Neural progenitor cell (in vitro differentiated cells): ENCODE data around the gene NKX2-2. TPM values are rescaled to one million over a fixed set of nuclear protein-coding genes. Genes with fewer than 3 reads are reported as not detected.

Experiments used
- DNase-seq: peaks from one replicate; pipeline ENCODE4 v3.0.0-alpha.2; 2016; ENCODE audit warnings: low spot score
- H2AFZ ChIP-seq: fragments of 200-600 bp; sonication (generic); replicated peaks from 2 replicates; pipeline ENCODE4 v1.6.1; 2016; ENCODE audit warnings: antibody characterized with exemption
- H3F3A ChIP-seq: fragments of 200-600 bp; sonication (generic); 2 replicates; pipeline ENCODE4 v1.6.1; 2016; ENCODE audit warnings: antibody characterized with exemption, low read depth
- H3K27ac ChIP-seq: fragments of 200-600 bp; sonication (generic); 2 replicates; pipeline ENCODE4 v1.5.1; 2016; ENCODE audit warnings: mild to moderate bottlenecking
- H3K27me3 ChIP-seq: fragments of 200-600 bp; sonication (generic); 2 replicates; pipeline ENCODE4 v1.6.1; 2016; ENCODE audit warnings: mild to moderate bottlenecking, moderate library complexity
- H3K36me3 ChIP-seq: fragments of 200-600 bp; sonication (generic); 2 replicates; pipeline ENCODE4 v1.5.1; 2016
- H3K4me1 ChIP-seq: fragments of 200-600 bp; sonication (generic); 2 replicates; pipeline ENCODE4 v1.6.1; 2016; ENCODE audit warnings: mixed run types
- H3K4me2 ChIP-seq: fragments of 200-600 bp; sonication (generic); 2 replicates; pipeline ENCODE4 v1.6.1; 2016
- H3K4me3 ChIP-seq: fragments of 200-600 bp; sonication (generic); 2 replicates; pipeline ENCODE4 v1.5.1; 2016
- H3K79me2 ChIP-seq: fragments of 200-600 bp; sonication (generic); 2 replicates; pipeline ENCODE4 v1.6.1; 2016; ENCODE audit warnings: low read depth
- H3K9ac ChIP-seq: fragments of 200-600 bp; sonication (generic); 2 replicates; pipeline ENCODE4 v1.6.1; 2016
- H3K9me3 ChIP-seq: fragments of 200-600 bp; sonication (generic); 2 replicates; pipeline ENCODE4 v1.5.1; 2016; ENCODE audit warnings: low read depth
- H4K20me1 ChIP-seq: fragments of 200-600 bp; sonication (generic); 2 replicates; pipeline ENCODE4 v1.6.1; 2016; ENCODE audit warnings: low read depth
- H3K27ac Mint-ChIP-seq: 3 replicates; pipeline ENCODE4 v1.8.0; 2021; ENCODE audit warnings: mixed read lengths
- H3K27me3 Mint-ChIP-seq: 2 replicates; pipeline ENCODE4 v1.8.0; 2022; ENCODE audit warnings: low read depth, mild to moderate bottlenecking, inconsistent platforms, moderate library complexity, mixed read lengths; ENCODE audit not compliant: insufficient read depth
- H3K36me3 Mint-ChIP-seq: 3 replicates; pipeline ENCODE4 v1.8.0; 2021; ENCODE audit warnings: mixed read lengths
- H3K4me1 Mint-ChIP-seq: 3 replicates; pipeline ENCODE4 v1.8.0; 2021; ENCODE audit warnings: mixed read lengths
- H3K4me3 Mint-ChIP-seq: 3 replicates; pipeline ENCODE4 v1.8.0; 2021; ENCODE audit warnings: mild to moderate bottlenecking, moderate library complexity, mixed read lengths
- H3K9me3 Mint-ChIP-seq: 3 replicates; pipeline ENCODE4 v1.8.0; 2020; ENCODE audit warnings: mixed read lengths
- CTCF ChIP-seq: fragments of 200-600 bp; sonication (generic); IDR thresholded peaks from 2 replicates; pipeline ENCODE4 v1.5.1; 2017; ENCODE audit warnings: antibody characterized with exemption, mild to moderate bottlenecking
- EZH2 ChIP-seq: fragments of 200-600 bp; sonication (generic); IDR thresholded peaks from 2 replicates; pipeline ENCODE4 v1.6.1; 2017; ENCODE audit warnings: antibody characterized with exemption, mild to moderate bottlenecking, moderate library complexity
- EZH2phosphoT487 ChIP-seq: fragments of 200-600 bp; sonication (generic); IDR thresholded peaks from 2 replicates; pipeline ENCODE4 v1.6.1; 2017; ENCODE audit warnings: antibody characterized with exemption
- total RNA-seq: library from RNA; depleted of rRNA; stranded (reverse); fragments of >200 nt; gene quantifications from 2 replicates; pipeline ENCODE4 v1.2.3, GENCODE V29; 2015; ENCODE audit warnings: low replicate concordance

Gene NKX2-2
- not detected in 2 replicates for total RNA-seq

- Histone ChIP-seq H3K9me3 (no peaks in the 10 kb centered on the region), H3K4me1 (peaks cover 64% of the 10 kb centered on the region), H3K27ac (no peak within 1 kb of the TSS), H3K79me2 (no peaks in the 10 kb centered on the region), H3K36me3 (no peaks in the 10 kb centered on the region), H2AFZ (no peak within 1 kb of the TSS), H3K4me2 (peak within 1 kb of the TSS; percentile 82), H4K20me1 (peaks cover 100% of the 10 kb centered on the region), H3K4me3 (peak within 1 kb of the TSS; percentile 35), H3K27me3 (peaks cover 100% of the 10 kb centered on the region), H3K9ac (no peak within 1 kb of the TSS), H3F3A (peaks cover 56% of the 10 kb centered on the region)
- peak; percentile 49 for DNase-seq
- H3K27me3 Mint-ChIP-seq, result peaks cover 84% of the 10 kb centered on the region
- no peaks in the 10 kb centered on the region for H3K9me3 Mint-ChIP-seq
- TF ChIP-seq EZH2 (peak; percentile 92), CTCF (no peak)
- peaks cover 33% of the 10 kb centered on the region for H3K4me1 Mint-ChIP-seq
- H3K4me3 Mint-ChIP-seq, result peak within 1 kb of the TSS; percentile 70
- H3K36me3 Mint-ChIP-seq, result no peaks in the 10 kb centered on the region
- H3K27ac Mint-ChIP-seq, result no peak within 1 kb of the TSS
Observed at GRCh38 chr20:21513881-21514540, at the start of gene NKX2-2. Gene NKX2-2 (minus strand): TSS chr20:21514064. CDS start chr20:21513669, 395 bp downstream.

DNA sequence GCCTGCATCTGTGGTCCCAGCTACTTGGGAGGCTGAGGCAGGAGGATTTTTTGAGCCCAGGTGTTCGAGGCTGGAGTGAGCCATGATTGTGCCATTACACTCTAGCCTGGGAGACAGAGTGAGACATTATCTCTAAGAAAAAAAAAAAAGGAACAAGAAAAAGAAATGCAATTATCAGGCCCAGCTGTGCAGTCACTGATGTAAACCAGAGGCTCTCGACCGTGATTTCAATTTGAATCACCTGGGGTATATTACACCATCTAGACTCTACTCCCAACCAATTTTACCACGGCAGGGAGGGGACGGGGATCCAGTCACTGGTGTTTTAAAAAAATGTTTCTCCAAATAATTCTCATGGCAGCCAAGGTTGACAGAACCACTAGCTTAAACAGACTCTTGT is 48.8 kb upstream of the NKX2-2 start:
- Mint-ChIP-seq H3K27ac (no peak overlapping the region), H3K4me1 (peaks cover 12% of the 10 kb centered on the region), H3K4me3 (no peak overlapping the region), H3K9me3 (peaks cover 3% of the 10 kb centered on the region), H3K36me3 (no peaks in the 10 kb centered on the region), H3K27me3 (peaks cover 11% of the 10 kb centered on the region)
- DNase-seq, result no peak
- H3K9me3 ChIP-seq, result no peaks in the 10 kb centered on the region
- H3F3A ChIP-seq, result no peaks in the 10 kb centered on the region
- H3K4me1 ChIP-seq, result no peaks in the 10 kb centered on the region
- H3K79me2 ChIP-seq, result no peaks in the 10 kb centered on the region
- H3K27ac ChIP-seq, result no peak overlapping the region
- no peak overlapping the region for H3K4me3 ChIP-seq
- H3K36me3 ChIP-seq, result no peaks in the 10 kb centered on the region
- TF ChIP-seq EZH2, result no peak
- TF ChIP-seq CTCF, result no peak
- no peak for TF ChIP-seq EZH2phosphoT487
- no peak overlapping the region for H3K9ac ChIP-seq
- H3K27me3 ChIP-seq, result no peaks in the 10 kb centered on the region
- H4K20me1 ChIP-seq, result no peaks in the 10 kb centered on the region
- no peak overlapping the region for H3K4me2 ChIP-seq
- no peak overlapping the region for H2AFZ ChIP-seq

DNA sequence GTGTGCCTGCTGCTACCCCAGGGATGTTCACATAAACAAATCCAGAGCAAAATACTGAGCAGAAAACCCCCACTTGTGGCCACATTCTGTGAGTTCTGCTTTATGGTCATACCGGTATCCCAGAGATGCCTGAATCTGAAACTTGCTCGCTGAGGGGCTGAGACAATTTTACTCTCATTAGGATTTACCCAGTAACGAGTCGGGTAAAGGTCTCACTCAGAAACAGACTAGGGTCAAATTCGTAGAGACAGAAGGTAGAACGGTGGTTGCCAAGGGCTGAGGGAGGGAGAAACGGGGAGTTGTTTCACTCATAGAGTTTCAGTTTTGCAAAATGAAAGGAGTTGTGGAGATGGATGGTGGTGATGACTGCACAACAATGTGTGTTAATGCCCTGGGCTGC is 45.4 kb upstream of the NKX2-2 start:
- H4K20me1 ChIP-seq, result no peaks in the 10 kb centered on the region

More for the DNA sequence above, 45.4 kb upstream of the NKX2-2 start:
- no peak overlapping the region for H3K27ac ChIP-seq
- H3K4me3 ChIP-seq, result no peak overlapping the region
- H3K36me3 ChIP-seq, result no peaks in the 10 kb centered on the region
- no peak for DNase-seq
- peaks cover 12% of the 10 kb centered on the region for H3K27me3 Mint-ChIP-seq
- H3K9me3 Mint-ChIP-seq, result peaks cover 3% of the 10 kb centered on the region
- H3K4me2 ChIP-seq, result no peak overlapping the region
- H3K79me2 ChIP-seq, result no peaks in the 10 kb centered on the region
- H3K36me3 Mint-ChIP-seq, result no peaks in the 10 kb centered on the region
- H3K4me1 Mint-ChIP-seq, result peaks cover 8% of the 10 kb centered on the region
- no peak overlapping the region for H3K4me3 Mint-ChIP-seq
- TF ChIP-seq EZH2 (no peak), CTCF (no peak), EZH2phosphoT487 (no peak)
- H2AFZ ChIP-seq, result no peak overlapping the region
- H3K27ac Mint-ChIP-seq, result no peak overlapping the region
- H3K4me1 ChIP-seq, result no peaks in the 10 kb centered on the region
- H3K27me3 ChIP-seq, result no peaks in the 10 kb centered on the region
- H3K9me3 ChIP-seq, result no peaks in the 10 kb centered on the region
- H3K9ac ChIP-seq, result no peak overlapping the region
- H3F3A ChIP-seq, result no peaks in the 10 kb centered on the region
